ENCODE results near the gene ZDHHC13. TPM values are rescaled to one million over a fixed set of nuclear protein-coding genes. Genes with fewer than 3 reads are reported as not detected.

Gene ZDHHC13
- total and polyA plus RNA-seq, 10 of the 15 experiments (the other 5 are each of a cell fraction or from before 2014, with no cell fraction given): 8.5 to 34.2 (median 20.4) TPM

GRCh38 chr11:19193916-19194315 is 76.9 kb downstream of the ZDHHC13 start:
- no peaks in the 10 kb centered on the region for H3K4me1 ChIP-seq (ENCODE audit: control insufficient read depth, insufficient read depth, low read length)
- intact Hi-C loops (cut with micrococcal nuclease; ENCODE audit: unreplicated experiment) (no loop called here), in situ Hi-C loops (cut with MboI) (no loop called here)
- TF ChIP-seq SREBF1 (IDR thresholded peaks at IDR 0.05; ENCODE audit: low read length) (no peak), PRDM15 (CRISPR knock-in tag; IDR thresholded peaks at IDR 0.05) (no peak), USF2 (IDR thresholded peaks at IDR 0.05; ENCODE audit: borderline replicate concordance, low read depth, low read length) (no peak), E2F4 (IDR thresholded peaks at IDR 0.05; ENCODE audit: low read depth, low read length) (no peak), TCF12 (IDR thresholded peaks at IDR 0.05; ENCODE audit: low read depth, low read length) (no peak), ETV6 (conservative IDR thresholded peaks at IDR 0.05 in 1 of 2, IDR thresholded peaks at IDR 0.05 in 1 of 2; ENCODE audit: borderline replicate concordance in 1 of 2, low read depth in 1 of 2) (no peak), SMAD1 (IDR thresholded peaks at IDR 0.05; ENCODE audit: low read depth, partially characterized antibody) (no peak), STAT3 (IDR thresholded peaks at IDR 0.05; ENCODE audit: low read depth, low read length) (no peak), SREBF2 (IDR thresholded peaks at IDR 0.05; ENCODE audit: low read length) (no peak), HDAC6 (IDR thresholded peaks at IDR 0.05; ENCODE audit: unreplicated experiment) (no peak), SMAD5 (IDR thresholded peaks at IDR 0.05; ENCODE audit: low read depth) (no peak), ZNF384 (IDR thresholded peaks at IDR 0.05; ENCODE audit: borderline replicate concordance, low read depth, low read length) (no peak), FOXM1 (IDR thresholded peaks at IDR 0.05; ENCODE audit: low read depth, low read length) (no peak), STAT1 (conservative IDR thresholded peaks at IDR 0.05) (no peak), CEBPZ (IDR thresholded peaks at IDR 0.05; ENCODE audit: low read depth, low read length) (no peak)
- H2AFZ ChIP-seq (ENCODE audit: control insufficient read depth, low read depth, low read length): no peak overlapping the region
- ChIA-PET SMC1A (ENCODE audit: uncharacterized antibody, unreplicated experiment) (no interaction called here), CTCF (interaction anchor here (1.1 kb wide), 1 partner anchor 15 kb away, joined by 3 read pairs; no protein-coding TSS in a partner anchor), RAD21 (ENCODE audit: unreplicated experiment) (no interaction called here), POLR2A (no interaction called here)
- ATAC-seq: no peak
- H3K27me3 ChIP-seq (replicated peaks in 1 of 2; ENCODE audit: control insufficient read depth in 2 of 2, insufficient read depth in 2 of 2, low read length in 1 of 2): no peaks in the 10 kb centered on the region
- H3K9me3 ChIP-seq (replicated peaks; ENCODE audit: control insufficient read depth, insufficient read depth, low read length): no peaks in the 10 kb centered on the region
- no peak overlapping the region for H3K4me3 ChIP-seq
- no peaks in the 10 kb centered on the region for H3K36me3 ChIP-seq (ENCODE audit: control insufficient read depth in 2 of 2, insufficient read depth in 2 of 2, low read length in 1 of 2)
- no TSS peak for BruUV-seq (replicated peaks)
- 92% methylated on average over 2 of the region's 2 CpGs for WGBS (ENCODE audit: insufficient coverage, insufficient replicate concordance, low lambda C conversion rate, missing lambda C conversion rate)
- no peak overlapping the region for H3K4me2 ChIP-seq (ENCODE audit: control insufficient read depth, insufficient read depth)
- no peak for FAIRE-seq
- H3K9ac ChIP-seq (ENCODE audit: control insufficient read depth, insufficient read depth, low read length): no peak overlapping the region
- DNase-seq (ENCODE audit: low read depth, low spot score): no peak
- no peaks in the 10 kb centered on the region for H3K79me2 ChIP-seq (ENCODE audit: control insufficient read depth, insufficient read depth, low read length)
- no peaks in the 10 kb centered on the region for H4K20me1 ChIP-seq (ENCODE audit: control insufficient read depth, insufficient read depth)
- no peak overlapping the region for H3K27ac ChIP-seq (ENCODE audit: control insufficient read depth, insufficient read depth)
